HCT116 (cell line): ENCODE results near the gene POLN. TPM values are rescaled to one million over a fixed set of nuclear protein-coding genes. Genes with fewer than 3 reads are reported as not detected.

Experiments
- ATAC-seq: fragments of 200-7000 bp; cut with Tn5 transposase; 2 replicates; pipeline ENCODE4 v1.9.1; 2020; ENCODE audit warnings: mild to moderate bottlenecking, moderate library complexity
- BruUV-seq: library from RNA; stranded (reverse); fragments of 400-500 nt; replicated peaks from 2 replicates; lab custom pipeline; 2021; lab: Mats Ljungman, UMichigan
- CTCF ChIA-PET: fragments of 300-600 bp; sonication (Branson Sonifier 250); formaldehyde crosslinking; loops from one replicate; lab custom pipeline; 2021; ENCODE audit warnings: antibody characterized with exemption; lab: Charles Lee
- POLR2A ChIA-PET: fragments of 300-600, 350-600 bp; sonication (Branson Sonifier 250); formaldehyde crosslinking; loops from one replicate; lab custom pipeline; 2021; ENCODE audit warnings: antibody characterized with exemption; lab: Charles Lee
- RAD21 ChIA-PET, 2 experiments: fragments of 300-600 bp; sonication (Branson Sonifier 250); formaldehyde crosslinking; loops; one replicate each; lab custom pipeline; 2023; ENCODE audit warnings: low total read pairs in 2 of 2; ENCODE audit not compliant: uncharacterized antibody in 2 of 2, unreplicated experiment in 2 of 2, low non-redundant PET in 1 of 2; lab: Charles Lee
- DNase-seq: peaks from one replicate; pipeline ENCODE4 v3.0.0-alpha.2; 2010; ENCODE audit warnings: low read depth, low spot score
- H2AFZ ChIP-seq: fragments of 200-600 bp; shearing (Covaris generic), sonication (generic); 2 replicates; pipeline ENCODE4 v1.6.1; 2017; ENCODE audit warnings: low read depth, mixed run types, mixed read lengths, antibody characterized with exemption, low read length; ENCODE audit not compliant: poor library complexity, severe bottlenecking
- H3K27ac ChIP-seq: 2 replicates; pipeline ENCODE4 v1.5.1; 2012; ENCODE audit warnings: low read depth, low read length
- H3K27me3 ChIP-seq: fragments of 200-600 bp; sonication (generic); 2 replicates; pipeline ENCODE4 v1.6.1; 2016; ENCODE audit warnings: mixed run types, low read length, mixed read lengths; ENCODE audit not compliant: insufficient read depth
- H3K36me3 ChIP-seq, 2 experiments: fragments of 200-500 bp in 1 of 2; fragments of 200-600 bp in 1 of 2; sonication (Bioruptor generic) in 1 of 2; sonication (generic) in 1 of 2; 2 replicates each; pipeline versions ENCODE4 v1.5.1 to v1.6.1; 2014 to 2016; ENCODE audit warnings: low read length in 2 of 2, inconsistent platforms in 1 of 2, mixed read lengths in 1 of 2, mixed run types in 1 of 2; ENCODE audit not compliant: insufficient read depth in 2 of 2, control insufficient read depth in 1 of 2
- H3K4me1 ChIP-seq, 2 experiments: fragments of 200-600 bp in 1 of 2; sonication (generic) in 1 of 2; 2 replicates each; pipeline versions ENCODE4 v1.5.1 to v1.6.1; 2012 to 2017; ENCODE audit warnings: low read length in 2 of 2, inconsistent platforms in 1 of 2, mild to moderate bottlenecking in 1 of 2, mixed read lengths in 1 of 2, mixed run types in 1 of 2, moderate library complexity in 1 of 2; ENCODE audit not compliant: insufficient read depth in 2 of 2, control insufficient read depth in 1 of 2
- H3K4me2 ChIP-seq: fragments of 200-600 bp; sonication (generic); 2 replicates; pipeline ENCODE4 v1.6.1; 2017; ENCODE audit warnings: mixed run types, low read length, mixed read lengths
- H3K4me3 ChIP-seq, 2 experiments: fragments of 200-600 bp in 1 of 2; sonication (generic) in 1 of 2; replicated peaks in 1 of 2; 2 replicates each; pipeline ENCODE4 v1.5.1; 2011 to 2016; ENCODE audit warnings: low read length in 2 of 2, control low read depth in 1 of 2, low read depth in 1 of 2, mild to moderate bottlenecking in 1 of 2, mixed read lengths in 1 of 2, mixed run types in 1 of 2
- H3K79me2 ChIP-seq: fragments of 200-600 bp; sonication (generic); 2 replicates; pipeline ENCODE4 v1.6.1; 2017; ENCODE audit warnings: mild to moderate bottlenecking, mixed run types, low read length, moderate library complexity, mixed read lengths; ENCODE audit not compliant: insufficient read depth
- H3K9ac ChIP-seq: fragments of 200-600 bp; sonication (generic); 2 replicates; pipeline ENCODE4 v1.6.1; 2016; ENCODE audit warnings: low read length, mixed read lengths
- H3K9me2 ChIP-seq: fragments of 200-600 bp; sonication (generic), shearing (Covaris generic); 2 replicates; pipeline ENCODE4 v1.6.1; 2017; ENCODE audit warnings: mixed run types, mild to moderate bottlenecking, moderate library complexity; ENCODE audit not compliant: insufficient read depth
- H3K9me3 ChIP-seq, 2 experiments: fragments of 200-500 bp in 1 of 2; fragments of 200-600 bp in 1 of 2; sonication (Bioruptor generic) in 1 of 2; sonication (generic) in 1 of 2; 2 replicates each; pipeline ENCODE4 v1.6.1; 2014 to 2017; ENCODE audit warnings: low read length in 2 of 2, mixed read lengths in 2 of 2, inconsistent platforms in 1 of 2, low read depth in 1 of 2, mild to moderate bottlenecking in 1 of 2, mixed run types in 1 of 2, moderate library complexity in 1 of 2; ENCODE audit not compliant: control insufficient read depth in 1 of 2, insufficient read depth in 1 of 2
- H4K20me1 ChIP-seq: fragments of 200-600 bp; sonication (generic), shearing (Covaris generic); 2 replicates; pipeline ENCODE4 v1.6.1; 2017; ENCODE audit warnings: mixed run types, mild to moderate bottlenecking, moderate library complexity; ENCODE audit not compliant: insufficient read depth
- CBX3 ChIP-seq: IDR thresholded peaks from 2 replicates; pipeline ENCODE4 v1.6.1; 2012; ENCODE audit warnings: low read depth
- CEBPB ChIP-seq: IDR thresholded peaks from 2 replicates; pipeline ENCODE4 v1.6.1; 2012; ENCODE audit warnings: low read depth
- EGR1 ChIP-seq: IDR thresholded peaks from 2 replicates; pipeline ENCODE4 v1.6.1; 2012; ENCODE audit warnings: low read depth
- ELF1 ChIP-seq: IDR thresholded peaks from 2 replicates; pipeline ENCODE4 v1.6.1; 2012; ENCODE audit warnings: low read depth, borderline replicate concordance
- MAX ChIP-seq: IDR thresholded peaks from 2 replicates; pipeline ENCODE4 v1.6.1; 2012
- POLR2A ChIP-seq: IDR thresholded peaks from 2 replicates; pipeline ENCODE4 v1.7.0; 2011; ENCODE audit warnings: borderline replicate concordance; ENCODE audit not compliant: insufficient read depth, insufficient read length; ENCODE audit errors: extremely low read depth
- POLR2AphosphoS5 ChIP-seq: IDR thresholded peaks from 2 replicates; pipeline ENCODE4 v1.6.1; 2011; ENCODE audit warnings: mild to moderate bottlenecking, low read depth, low read length, moderate library complexity
- RAD21 ChIP-seq: IDR thresholded peaks from 2 replicates; pipeline ENCODE4 v1.6.1; 2012; ENCODE audit warnings: low read depth, mild to moderate bottlenecking
- REST ChIP-seq: IDR thresholded peaks from 2 replicates; pipeline ENCODE4 v1.6.1; 2012; ENCODE audit warnings: low read depth
- SIN3A ChIP-seq: IDR thresholded peaks from 2 replicates; pipeline ENCODE4 v1.6.1; 2012; ENCODE audit warnings: low read depth
- SP1 ChIP-seq: IDR thresholded peaks from 2 replicates; pipeline ENCODE4 v1.6.1; 2012; ENCODE audit warnings: low read depth
- SRF ChIP-seq: IDR thresholded peaks from 2 replicates; pipeline ENCODE4 v1.6.1; 2012; ENCODE audit warnings: low read depth
- TCF7L2 ChIP-seq: IDR thresholded peaks from 2 replicates; pipeline ENCODE4 v1.7.0; 2011; ENCODE audit warnings: borderline replicate concordance, inconsistent platforms; ENCODE audit not compliant: insufficient read depth, insufficient read length; ENCODE audit errors: extremely low read depth
- YY1 ChIP-seq: IDR thresholded peaks from 2 replicates; pipeline ENCODE4 v1.6.1; 2011; ENCODE audit warnings: low read length, low read depth, moderate library complexity, mild to moderate bottlenecking; ENCODE audit not compliant: insufficient replicate concordance; ENCODE audit errors: extremely low read depth
- ZBTB33 ChIP-seq: IDR thresholded peaks from 2 replicates; pipeline ENCODE4 v1.6.1; 2011; ENCODE audit warnings: mild to moderate bottlenecking, low read length, moderate library complexity; ENCODE audit not compliant: insufficient replicate concordance; ENCODE audit errors: extremely low read depth
- ZFX ChIP-seq: fragments of 450-650 bp; IDR thresholded peaks from 2 replicates; pipeline ENCODE4 v1.6.1; 2017
- intact Hi-C: fragments of 100-400 bp; cut with micrococcal nuclease; formaldehyde crosslinking; loops from 2 replicates; pipeline ENCODE4 v1.10.0; 2022
- total RNA-seq: library from RNA; stranded (reverse); gene quantifications from one replicate; pipeline ENCODE4 v1.2.1, GENCODE V29; 2021; ENCODE audit not compliant: unreplicated experiment

Gene POLN
- total RNA-seq, 1 experiment from 2014 or later = 3.1 TPM

GRCh38 chr4:2172161-2172560 lies 69.8 kb downstream of the POLN start:
- no peak overlapping the region for H2AFZ ChIP-seq
- no peaks in the 10 kb centered on the region for H3K36me3 ChIP-seq
- no peak for TF ChIP-seq RAD21
- TF ChIP-seq ZBTB33 = no peak
- no peak for TF ChIP-seq TCF7L2
- no peak for TF ChIP-seq POLR2A
- no peak for TF ChIP-seq REST
- no peak for TF ChIP-seq YY1
- no peak for TF ChIP-seq ELF1
- TF ChIP-seq CEBPB = no peak
- TF ChIP-seq SP1 = no peak
- TF ChIP-seq SRF = no peak
- no peak for TF ChIP-seq POLR2AphosphoS5
- no peak for TF ChIP-seq EGR1
- no peak for TF ChIP-seq MAX
- TF ChIP-seq CBX3 = no peak
- no peak for TF ChIP-seq SIN3A
- no peak for TF ChIP-seq ZFX
- TF ChIP-seq, all 23 proteins: peak for 0
- Histone ChIP-seq H3K9ac (no peak overlapping the region), H3K9me3 (no peaks in the 10 kb centered on the region), H3K4me2 (no peak overlapping the region), H3K27me3 (no peaks in the 10 kb centered on the region), H3K79me2 (no peaks in the 10 kb centered on the region), H3K27ac (no peak overlapping the region), H4K20me1 (no peaks in the 10 kb centered on the region), H3K4me1 (no peaks in the 10 kb centered on the region), H3K4me3 (no peak overlapping the region), H3K9me2 (no peaks in the 10 kb centered on the region)
- intact Hi-C loops = no loop called here
- CTCF ChIA-PET = no interaction called here
- ATAC-seq (no peak), DNase-seq (no peak)
- POLR2A ChIA-PET = no interaction called here
- BruUV-seq = no TSS peak
- RAD21 ChIA-PET = no interaction called here
